SJCRH30 (cell line): ENCODE results near the gene MGAT4A. TPM values are rescaled to one million over a fixed set of nuclear protein-coding genes. Genes with fewer than 3 reads are reported as not detected.
"Not testable (repeated sequence)": the region's sequence is repeated elsewhere in the genome, so short reads cannot be mapped to it uniquely, and the experiment has no call there.

Experiments used
- DNase-seq, 2 experiments: peaks; one replicate each; pipeline ENCODE4 v3.0.0-alpha.2; 2015 to 2020
- H3K27ac ChIP-seq: fragments of 250-450 bp; sonication (Bioruptor Pico); 2 replicates; pipeline ENCODE4 v1.5.1; 2020; ENCODE audit warnings: mild to moderate bottlenecking, moderate library complexity
- H3K27me3 ChIP-seq: fragments of 250-450 bp; sonication (Bioruptor Pico); 2 replicates; pipeline ENCODE4 v1.5.1; 2020; ENCODE audit warnings: mild to moderate bottlenecking, moderate library complexity
- H3K36me3 ChIP-seq: fragments of 250-450 bp; sonication (Bioruptor Pico); 2 replicates; pipeline ENCODE4 v1.5.1; 2020; ENCODE audit warnings: mild to moderate bottlenecking, moderate library complexity
- H3K4me1 ChIP-seq: fragments of 250-450 bp; sonication (Bioruptor Pico); 2 replicates; pipeline ENCODE4 v1.5.1; 2020; ENCODE audit warnings: mild to moderate bottlenecking, moderate library complexity
- H3K4me3 ChIP-seq: fragments of 250-450 bp; sonication (Bioruptor Pico); 2 replicates; pipeline ENCODE4 v1.5.1; 2020; ENCODE audit warnings: mild to moderate bottlenecking, moderate library complexity
- H3K9me3 ChIP-seq: fragments of 250-450 bp; sonication (Bioruptor Pico); replicated peaks from 2 replicates; pipeline ENCODE4 v1.5.1; 2020; ENCODE audit warnings: mild to moderate bottlenecking, moderate library complexity
- total RNA-seq: library from RNA; depleted of rRNA; stranded (reverse); fragments of >200 nt; shearing (Covaris generic); gene quantifications from 2 replicates; pipeline ENCODE4 v1.2.3, GENCODE V29; 2014

The MGAT4A gene
- total RNA-seq, 1 experiment from 2014 or later: 0.08 TPM

DNA sequence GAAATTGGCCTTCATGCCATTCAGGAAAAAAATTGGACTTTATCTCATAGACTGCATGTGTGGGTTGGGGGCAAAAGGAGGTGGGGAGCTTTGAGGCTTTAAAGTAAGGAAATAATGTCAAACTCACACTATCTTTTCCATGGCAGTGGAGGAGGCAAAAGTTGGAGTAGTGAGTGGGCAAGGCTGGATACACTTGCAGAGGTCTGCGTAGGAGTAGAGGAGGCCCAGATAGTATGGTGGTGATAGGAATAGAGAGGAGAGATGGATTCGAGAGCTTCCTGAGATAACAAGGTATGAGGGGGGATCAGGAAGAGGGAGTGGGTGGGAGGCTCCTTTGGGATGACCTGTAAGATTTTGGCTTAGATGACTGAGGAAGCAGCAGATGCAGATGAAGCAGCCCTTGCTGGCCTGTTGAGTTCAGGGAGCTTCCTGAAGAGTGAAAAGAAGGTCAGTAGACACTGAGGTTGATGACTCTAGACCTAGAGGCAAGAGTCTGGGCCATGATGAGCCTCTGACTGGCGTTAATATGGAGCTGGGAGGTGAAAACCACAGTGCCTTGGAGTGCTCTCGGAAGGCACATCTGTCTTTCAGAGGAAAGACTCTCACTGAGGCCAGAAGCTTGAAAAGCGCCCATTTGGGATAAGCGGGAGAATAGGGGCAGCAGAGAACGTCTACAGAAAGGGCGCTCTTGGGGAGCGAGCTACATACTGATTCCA lies 116.8 kb downstream of the MGAT4A start:
- Histone ChIP-seq H3K36me3 (peaks cover 63% of the 10 kb centered on the region), H3K27ac (no peak overlapping the region), H3K4me3 (no peak overlapping the region), H3K9me3 (no peaks in the 10 kb centered on the region), H3K27me3 (no peaks in the 10 kb centered on the region), H3K4me1 (peaks cover 4% of the 10 kb centered on the region; the same call in 1 of the 2 replicates)
- DNase-seq: no peak

DNA sequence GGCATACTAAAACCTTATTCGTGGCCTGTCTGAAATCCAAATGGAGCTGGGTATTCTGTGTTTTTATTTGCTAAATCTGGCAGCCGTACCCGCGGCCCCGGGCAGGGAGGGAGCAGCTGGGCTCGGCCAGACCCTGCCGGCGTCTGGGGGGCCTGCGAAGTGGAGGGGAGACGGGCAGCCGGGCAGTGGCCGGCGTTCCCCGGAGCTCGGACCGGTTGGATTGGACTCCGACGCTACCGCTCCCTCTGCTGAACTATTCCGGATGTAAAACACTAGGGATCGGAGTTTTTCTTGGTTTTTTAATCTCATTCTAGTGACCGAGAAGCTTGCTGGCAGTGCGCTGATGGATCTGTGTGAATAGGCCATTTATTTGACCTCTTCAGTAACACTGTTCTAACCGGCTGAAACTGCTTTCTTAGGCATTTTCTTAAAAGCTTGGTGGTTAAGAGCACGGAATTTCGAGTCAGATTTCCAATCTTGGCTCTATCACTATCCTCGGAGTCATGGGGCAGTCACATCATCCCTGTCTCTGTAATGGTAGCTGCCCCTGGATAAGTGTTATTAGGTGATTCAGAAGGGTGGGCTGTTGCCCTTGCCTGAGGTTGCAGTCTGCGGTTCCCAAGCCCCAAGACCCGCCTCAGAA lies 121.8 kb downstream of the MGAT4A start:
- Histone ChIP-seq H3K27me3 (no peaks in the 10 kb centered on the region), H3K4me1 (peaks cover 7% of the 10 kb centered on the region), H3K9me3 (no peaks in the 10 kb centered on the region), H3K36me3 (peaks cover 33% of the 10 kb centered on the region), H3K27ac (peak overlapping the region; percentile 81), H3K4me3 (peak overlapping the region; percentile 82)
- peak; percentile 22 to 28 for DNase-seq

DNA sequence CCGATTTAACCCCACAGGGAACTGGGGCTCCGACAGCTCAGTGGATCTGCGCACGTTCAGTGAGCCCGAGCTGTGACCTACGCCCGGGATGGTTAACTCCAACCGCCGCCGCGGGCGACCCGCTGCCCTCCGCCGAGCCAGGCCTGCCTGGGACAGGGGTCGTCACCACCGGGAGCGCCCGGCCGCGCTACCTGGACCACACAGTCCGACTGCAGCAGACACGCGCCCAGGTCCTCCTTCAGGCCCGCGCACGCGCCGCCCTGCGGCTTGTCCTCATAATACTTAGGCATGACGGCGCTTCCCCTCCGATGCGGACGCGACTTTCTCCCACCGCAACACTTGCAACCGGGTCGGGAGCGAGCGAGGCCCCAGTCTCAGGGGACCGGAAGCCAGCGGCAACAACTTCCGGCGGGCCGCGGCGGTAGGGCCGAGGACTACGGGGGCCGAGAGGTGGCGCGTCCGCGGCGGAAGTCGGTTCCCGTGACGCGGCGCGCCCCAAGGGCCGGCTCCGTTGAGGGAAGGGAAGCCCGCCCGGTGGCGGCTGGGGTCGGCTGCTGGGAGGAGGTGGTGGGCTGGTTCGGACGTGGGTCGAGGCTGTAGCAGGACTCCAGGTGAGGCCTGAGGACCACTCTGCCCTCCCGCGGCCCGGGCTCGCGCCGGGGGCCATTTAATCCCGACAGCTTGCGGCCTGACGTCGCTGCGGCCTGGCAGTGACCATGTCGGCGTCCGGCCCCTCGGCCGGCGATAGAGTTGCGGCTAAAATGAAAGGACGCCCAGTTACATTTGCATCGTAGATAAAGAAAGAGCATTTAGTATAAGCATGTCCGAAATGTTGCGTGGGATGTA lies 122.6 kb downstream of the MGAT4A start, which contains the start of the genes COA5 and UNC50:
COA5 (minus strand) TSS at position 397 of the 846 bp plus-strand sequence; CDS start at position 290, 107 bp downstream.
UNC50 (plus strand) TSS at position 474 of the 846 bp plus-strand sequence. CDS start 1,171 bp downstream, outside the sequence.
- no peaks in the 10 kb centered on the region for H3K9me3 ChIP-seq
- DNase-seq: peak; percentile 88 to 90
- peaks cover 7% of the 10 kb centered on the region for H3K4me1 ChIP-seq
- H3K27me3 ChIP-seq: no peaks in the 10 kb centered on the region
- H3K36me3 ChIP-seq: peaks cover 26% of the 10 kb centered on the region
- peak within 1 kb of the TSS; percentile 82 for H3K4me3 ChIP-seq
- H3K27ac ChIP-seq: peak within 1 kb of the TSS; percentile 81

DNA sequence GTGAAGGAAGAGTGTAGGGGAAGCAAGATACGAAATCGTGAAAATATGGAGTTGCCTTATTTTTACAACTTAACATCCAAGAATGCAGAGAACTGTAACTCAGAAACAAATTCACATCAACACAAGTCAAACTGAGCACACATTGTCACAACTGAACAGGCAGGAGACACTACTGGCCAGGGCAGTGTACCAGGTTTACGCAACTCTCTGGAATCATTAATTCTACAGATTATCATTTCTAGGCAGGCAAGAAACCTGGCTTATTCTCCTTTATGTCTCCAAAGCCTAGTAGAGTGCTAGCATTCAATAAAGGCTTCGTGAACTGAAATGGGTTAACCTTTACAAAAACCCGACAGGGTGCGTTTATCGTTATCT lies 123.2 kb downstream of the MGAT4A start:
- H3K27ac ChIP-seq: peak overlapping the region; percentile 81
- no peaks in the 10 kb centered on the region for H3K27me3 ChIP-seq
- peak overlapping the region; percentile 82 for H3K4me3 ChIP-seq
- DNase-seq: no peak
- no peaks in the 10 kb centered on the region for H3K9me3 ChIP-seq
- H3K4me1 ChIP-seq: peaks cover 7% of the 10 kb centered on the region
- peaks cover 21% of the 10 kb centered on the region for H3K36me3 ChIP-seq

DNA sequence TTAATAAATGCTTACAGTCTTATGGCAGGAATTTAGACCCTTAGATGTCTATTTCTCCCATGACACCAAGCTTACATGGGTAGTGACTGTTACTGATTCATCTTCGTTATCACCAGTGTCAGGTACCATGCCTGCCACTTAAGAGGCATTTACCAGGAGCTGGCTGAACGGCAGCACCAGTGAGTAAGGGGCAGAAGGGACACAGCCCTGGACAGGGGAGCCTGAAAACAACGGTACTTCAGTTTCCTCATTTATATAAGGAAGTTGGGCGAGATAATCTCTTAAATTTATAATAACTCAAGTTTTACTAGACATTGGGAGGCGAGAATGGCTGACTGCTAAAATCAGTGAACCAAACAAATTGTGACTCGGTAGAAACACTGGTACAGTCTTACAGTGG lies 123.8 kb downstream of the MGAT4A start:
- Histone ChIP-seq H3K4me1 (peaks cover 7% of the 10 kb centered on the region), H3K27ac (no peak overlapping the region), H3K27me3 (no peaks in the 10 kb centered on the region), H3K4me3 (peak overlapping the region; percentile 82), H3K36me3 (peaks cover 18% of the 10 kb centered on the region), H3K9me3 (no peaks in the 10 kb centered on the region)
- no peak for DNase-seq

DNA sequence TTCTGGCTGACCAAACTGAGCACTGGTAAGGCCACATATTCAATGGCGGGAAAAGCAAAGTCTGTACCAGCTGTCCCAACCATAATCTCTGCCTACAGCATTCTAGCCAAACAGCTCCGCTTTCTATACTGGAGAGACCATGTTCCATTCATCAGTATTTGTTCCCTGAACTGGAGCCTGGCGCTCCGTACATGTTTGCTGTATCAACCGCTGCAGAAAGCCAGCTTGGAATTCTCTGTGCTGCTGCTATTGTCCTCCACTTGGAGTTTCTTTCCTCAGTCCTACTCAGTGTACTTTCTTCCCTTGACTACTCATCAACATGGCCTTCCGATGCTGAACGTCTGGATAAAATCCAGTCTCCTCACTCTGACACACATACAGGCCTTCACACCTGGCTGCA lies 124.5 kb downstream of the MGAT4A start:
- H3K4me1 ChIP-seq: peaks cover 7% of the 10 kb centered on the region
- H3K9me3 ChIP-seq: no peaks in the 10 kb centered on the region
- H3K4me3 ChIP-seq: no peak overlapping the region

DNA sequence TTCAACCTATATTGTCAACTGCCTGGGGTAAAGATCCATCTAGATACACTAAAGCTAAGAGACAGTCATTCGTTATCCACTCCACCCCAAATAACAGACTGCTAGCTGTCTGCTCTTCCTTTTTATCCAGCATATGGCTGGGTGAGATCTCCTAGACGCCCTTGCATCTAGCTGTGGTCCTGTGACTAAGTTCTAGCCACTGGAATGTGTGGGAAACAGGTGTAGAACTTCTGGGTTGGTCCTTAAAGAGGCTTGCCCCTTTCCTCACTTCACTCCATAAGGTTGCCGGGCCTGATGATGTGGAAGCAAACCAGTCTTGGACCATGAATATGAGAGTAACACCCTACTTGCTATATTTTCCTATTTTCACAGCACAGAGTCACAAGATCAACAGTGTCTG lies 125.9 kb downstream of the MGAT4A start:
- Histone ChIP-seq H3K36me3 (peaks cover 21% of the 10 kb centered on the region; the same call in 1 of the 2 replicates), H3K27ac (no peak overlapping the region), H3K27me3 (no peaks in the 10 kb centered on the region), H3K9me3 (no peaks in the 10 kb centered on the region), H3K4me1 (peaks cover 6% of the 10 kb centered on the region), H3K4me3 (no peak overlapping the region)
- peak in 1 of 2 experiments; percentile 28 for DNase-seq

More for the DNA sequence above, 124.5 kb downstream of the MGAT4A start:
- Histone ChIP-seq H3K27me3 (no peaks in the 10 kb centered on the region), H3K36me3 (peaks cover 23% of the 10 kb centered on the region), H3K27ac (no peak overlapping the region)
- no peak for DNase-seq

DNA sequence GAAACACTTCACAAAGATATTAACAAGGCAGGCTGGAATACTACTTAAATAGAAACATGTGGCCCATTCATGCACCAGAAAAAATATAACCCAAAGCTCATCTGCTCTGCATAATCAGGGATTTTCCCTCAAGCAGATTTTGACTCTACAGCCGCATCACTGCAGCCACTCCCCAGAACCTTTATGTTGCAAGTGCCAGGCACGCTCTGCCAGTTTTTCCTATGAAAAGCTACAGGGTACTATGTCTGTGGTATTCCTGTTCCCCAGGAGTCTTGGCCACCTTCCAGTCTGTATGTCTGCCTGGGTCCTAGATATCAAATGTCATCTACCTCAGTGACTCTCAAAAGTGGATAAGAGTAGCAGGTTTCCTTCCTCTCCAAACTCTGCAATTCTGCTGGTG lies 126.4 kb downstream of the MGAT4A start:
- peak in 1 of 2 experiments; percentile 19 for DNase-seq
- Histone ChIP-seq H3K4me3 (no peak overlapping the region), H3K36me3 (peaks cover 24% of the 10 kb centered on the region), H3K9me3 (no peaks in the 10 kb centered on the region), H3K27ac (no peak overlapping the region), H3K27me3 (no peaks in the 10 kb centered on the region), H3K4me1 (peaks cover 3% of the 10 kb centered on the region; the same call in 1 of the 2 replicates)

DNA sequence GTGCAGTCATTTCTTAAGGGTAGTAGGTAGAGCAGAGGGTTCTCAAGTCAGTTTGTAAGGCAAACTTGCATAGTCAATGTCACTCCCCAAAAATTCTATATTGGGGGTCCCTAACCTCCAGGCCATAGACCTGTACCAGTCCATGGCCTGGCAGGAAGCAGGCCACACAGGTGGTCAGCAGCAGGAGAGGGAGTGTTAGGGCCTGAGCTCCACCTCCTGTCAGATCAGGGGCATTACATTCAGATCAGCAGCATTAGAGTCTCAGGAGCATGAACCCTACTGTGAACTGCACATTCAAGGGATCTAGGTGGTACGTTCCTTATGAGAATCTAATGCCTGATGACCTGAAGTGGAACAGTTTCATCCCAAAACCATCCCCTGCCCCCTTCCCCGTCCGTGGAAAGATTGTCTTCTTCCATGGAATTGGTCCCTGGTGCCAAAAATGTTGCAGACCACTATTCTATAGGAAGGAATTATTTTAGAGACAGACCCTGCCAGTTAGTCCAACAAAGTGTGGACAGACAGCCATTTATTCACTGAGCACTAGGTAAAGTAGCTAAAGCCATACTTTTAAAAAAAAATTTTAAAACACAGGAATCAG lies 129.3 kb downstream of the MGAT4A start:
- Histone ChIP-seq H3K27me3 (no peaks in the 10 kb centered on the region), H3K36me3 (peaks cover 33% of the 10 kb centered on the region)
- DNase-seq: peak; percentile 35 to 63

DNA sequence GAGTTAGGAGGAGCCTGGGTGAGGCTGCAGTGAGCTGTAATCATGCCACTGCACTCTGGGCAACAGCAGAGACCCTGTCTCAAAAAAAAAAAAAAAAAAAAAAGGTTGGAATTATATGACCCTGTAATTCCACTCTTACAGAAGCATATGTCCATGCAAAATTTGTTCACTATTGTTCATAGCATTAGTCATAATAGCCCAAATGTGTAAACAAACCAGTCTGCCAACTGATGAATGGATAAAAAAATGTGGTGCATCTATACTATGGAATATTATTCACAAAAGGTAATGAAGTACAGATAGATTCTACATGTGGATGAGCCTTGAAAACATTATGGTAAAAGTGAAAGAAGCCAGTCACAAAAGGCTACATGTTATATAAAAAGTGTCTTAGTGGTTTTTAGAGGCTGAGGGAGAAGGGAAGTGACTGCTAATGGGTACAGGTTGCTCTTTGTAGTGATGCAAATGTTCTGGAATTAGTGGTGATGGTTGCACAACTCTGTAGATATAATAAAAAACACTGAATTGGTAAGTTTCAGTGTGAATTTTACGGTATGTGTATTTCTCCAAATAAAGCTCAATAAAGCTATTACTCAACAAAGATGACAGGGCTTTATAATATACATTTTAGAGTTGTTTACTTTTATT lies 132.0 kb downstream of the MGAT4A start:
- Histone ChIP-seq H3K4me3 (no peak overlapping the region), H3K36me3 (peaks cover 33% of the 10 kb centered on the region), H3K27me3 (no peaks in the 10 kb centered on the region), H3K27ac (no peak overlapping the region), H3K9me3 (peaks cover 4% of the 10 kb centered on the region; the same call in 1 of the 2 replicates), H3K4me1 (no peaks in the 10 kb centered on the region)
- DNase-seq: no peak

More for the DNA sequence above, 129.3 kb downstream of the MGAT4A start:
- Histone ChIP-seq H3K4me1 (no peaks in the 10 kb centered on the region), H3K27ac (no peak overlapping the region), H3K4me3 (no peak overlapping the region), H3K9me3 (no peaks in the 10 kb centered on the region)

DNA sequence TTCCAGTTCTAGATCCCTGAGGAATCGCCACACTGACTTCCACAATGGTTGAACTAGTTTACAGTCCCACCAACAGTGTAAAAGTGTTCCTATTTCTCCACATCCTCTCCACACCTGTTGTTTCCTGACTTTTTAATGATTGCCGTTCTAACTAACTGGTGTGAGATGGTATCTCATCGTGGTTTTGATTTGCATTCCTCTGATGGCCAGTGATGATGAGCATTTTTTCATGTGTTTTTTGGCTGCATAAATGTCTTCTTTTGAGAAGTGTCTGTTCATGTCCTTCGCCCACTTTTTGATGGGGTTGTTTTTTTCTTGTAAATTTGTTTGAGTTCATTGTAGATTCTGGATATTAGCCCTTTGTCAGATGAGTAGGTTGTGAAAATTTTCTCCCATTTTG lies 136.3 kb downstream of the MGAT4A start:
- not testable (repeated sequence) for H3K4me3 ChIP-seq, DNase-seq, H3K27me3 ChIP-seq, H3K27ac ChIP-seq, H3K9me3 ChIP-seq, H3K4me1 ChIP-seq
- peaks cover 11% of the 10 kb centered on the region for H3K36me3 ChIP-seq

DNA sequence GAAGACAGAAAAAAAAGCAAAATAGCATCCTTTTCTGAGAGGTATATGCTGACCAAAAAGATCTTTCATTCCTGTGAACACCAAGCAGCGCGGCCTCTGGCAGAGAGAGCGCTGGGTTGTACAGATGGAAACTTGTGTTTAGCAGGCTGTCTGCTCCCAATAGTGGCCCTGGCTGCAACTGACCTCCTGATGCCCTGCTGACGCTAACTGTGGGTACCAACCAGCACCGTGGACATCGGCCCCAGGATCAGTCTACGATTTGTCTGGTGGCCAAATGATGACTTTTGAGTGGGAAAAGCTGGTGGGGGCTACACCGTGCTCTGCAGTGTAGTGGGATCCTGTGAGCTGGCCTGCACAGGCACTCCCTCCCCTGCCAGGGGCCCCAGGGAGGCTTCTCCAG lies 138.4 kb downstream of the MGAT4A start:
- Histone ChIP-seq H3K4me1 (no peaks in the 10 kb centered on the region), H3K27ac (no peak overlapping the region), H3K27me3 (no peaks in the 10 kb centered on the region), H3K4me3 (no peak overlapping the region), H3K36me3 (0 out of 2 replicates have a peak, but pooled peaks cover 4% of the 10 kb centered on the region), H3K9me3 (peaks cover 4% of the 10 kb centered on the region; the same call in 1 of the 2 replicates)
- no peak for DNase-seq

DNA sequence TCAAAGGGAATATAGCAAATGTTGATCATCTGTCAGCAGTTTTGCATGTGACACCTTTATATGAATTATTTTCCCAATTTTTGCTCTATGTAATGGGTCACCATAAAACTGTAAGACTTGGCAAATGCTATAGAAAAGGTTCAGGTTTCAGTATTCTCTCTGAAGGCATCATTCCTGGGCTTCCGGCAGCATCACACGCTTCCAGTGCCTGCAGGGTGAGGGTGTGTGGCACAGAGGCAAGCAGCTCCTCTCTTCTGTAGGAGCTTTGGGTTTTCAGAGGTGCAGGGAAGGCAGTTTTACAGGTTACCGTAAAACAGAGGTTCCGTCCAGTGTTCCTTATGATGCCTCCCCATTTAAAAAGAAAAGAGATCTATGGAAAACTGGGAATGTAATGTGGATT lies 141.4 kb downstream of the MGAT4A start:
- H3K27me3 ChIP-seq: no peaks in the 10 kb centered on the region

More for the DNA sequence above, 141.4 kb downstream of the MGAT4A start:
- Histone ChIP-seq H3K36me3 (0 out of 2 replicates have a peak, but pooled peaks cover 5% of the 10 kb centered on the region), H3K4me3 (no peak overlapping the region), H3K27ac (no peak overlapping the region), H3K9me3 (peaks cover 4% of the 10 kb centered on the region; the same call in 1 of the 2 replicates), H3K4me1 (no peaks in the 10 kb centered on the region)
- DNase-seq: no peak
